Measurements from ENCODE around the gene CRELD1.

CRELD1 gene

DNA sequence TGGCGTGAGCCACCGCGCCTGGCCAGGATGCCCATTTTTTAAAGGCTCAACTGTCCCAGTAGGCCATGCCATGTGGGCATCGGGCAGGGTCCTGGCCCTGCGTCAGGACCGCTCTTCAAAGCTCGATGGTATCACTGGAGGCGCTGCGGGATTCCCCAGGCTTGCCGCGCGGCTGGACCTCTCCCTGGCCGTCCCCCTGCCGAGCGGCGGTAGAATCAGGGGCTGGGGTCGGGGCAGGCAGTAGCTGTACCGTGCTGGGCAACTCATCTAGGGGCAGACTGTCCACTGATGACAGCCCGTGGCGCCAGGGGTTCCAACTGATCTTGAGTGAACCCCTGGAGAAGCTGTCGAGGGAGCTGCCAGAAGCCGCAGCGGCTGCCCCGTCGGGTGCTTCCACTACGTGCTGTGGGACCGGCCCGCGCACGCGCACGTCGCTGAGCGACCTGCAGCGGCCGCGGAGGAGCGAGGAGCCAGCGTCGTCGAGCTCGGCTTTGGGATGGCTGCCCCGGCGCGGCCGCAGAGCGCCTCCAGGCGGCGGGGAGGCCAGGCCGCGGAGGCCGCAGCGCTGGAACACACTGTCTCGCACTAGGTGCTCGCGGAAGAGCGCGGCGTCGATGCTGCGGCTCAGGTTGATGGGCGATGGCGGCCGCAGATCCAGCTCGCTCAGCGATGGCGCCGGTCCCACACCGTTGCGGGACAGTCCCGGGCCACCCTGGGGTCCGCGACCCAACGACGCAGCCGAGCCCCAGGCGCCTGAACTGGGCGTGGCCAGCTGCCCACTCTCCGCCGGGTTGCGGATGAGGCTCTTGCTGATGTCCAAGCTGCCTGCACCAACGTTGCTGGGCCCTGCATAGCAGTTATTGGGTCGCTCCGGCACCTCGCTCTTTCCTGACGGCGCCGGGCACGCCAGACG lies 12.7 kb downstream of the CRELD1 start:
- H3K36me3 ChIP-seq (replicated peaks in 1 of 2; ENCODE audit: control insufficient read depth in 2 of 2, insufficient read depth in 2 of 2, low read length in 2 of 2) = peaks cover 12 to 36% of the 10 kb centered on the region in 2 donors
- no peak overlapping the region for H4K91ac ChIP-seq (ENCODE audit: low read depth, low read length, poor library complexity)
- peaks cover 0 to 1% of the 10 kb centered on the region in 2 donors for H3K9me3 ChIP-seq (replicated peaks in 1 of 2; ENCODE audit: control insufficient read depth in 2 of 2, insufficient read depth in 1 of 2, low read depth in 1 of 2, low read length in 2 of 2)
- peaks cover 0 to 2% (median 0%) of the 10 kb centered on the region in 3 experiments for H3K27me3 ChIP-seq (ENCODE audit: control insufficient read depth in 3 of 3, insufficient read depth in 3 of 3, low read depth in 1 of 3, low read length in 3 of 3)
- peak overlapping the region; percentile 94 for H2BK15ac ChIP-seq (ENCODE audit: low read length)
- H3K79me1 ChIP-seq (ENCODE audit: low read depth, low read length) = peaks cover 5% of the 10 kb centered on the region
- peak overlapping the region; percentile 68 for H2BK12ac ChIP-seq (ENCODE audit: low read length)
- H3K4me2 ChIP-seq (ENCODE audit: insufficient read depth, low read length, poor library complexity, severe bottlenecking) = peak overlapping the region; percentile 87
- peak overlapping the region in 1 of 2 donors; percentile 80 for H3K4me3 ChIP-seq (ENCODE audit: low read length in 2 of 2)
- peak overlapping the region; percentile 86 for H4K8ac ChIP-seq (ENCODE audit: low read depth, low read length)
- peak overlapping the region; percentile 71 for H2BK5ac ChIP-seq (ENCODE audit: low read length)
- H2AK5ac ChIP-seq (ENCODE audit: low read depth, low read length) = peak overlapping the region; percentile 90
- H3K18ac ChIP-seq (ENCODE audit: low read length) = peak overlapping the region; percentile 97
- H3K27ac ChIP-seq (replicated peaks; ENCODE audit: low read length) = peak overlapping the region; percentile 17
- peak overlapping the region; percentile 99 for H3K4ac ChIP-seq (ENCODE audit: low read length)
- peak; percentile 83 for DNase-seq (ENCODE audit: low spot score)
- H3K4me1 ChIP-seq (ENCODE audit: control insufficient read depth in 2 of 2, insufficient read depth in 1 of 2, low read depth in 1 of 2, low read length in 2 of 2) = peaks cover 0 to 10% of the 10 kb centered on the region in 2 donors
- H3K23ac ChIP-seq (ENCODE audit: low read depth, low read length, poor library complexity) = peak overlapping the region; percentile 98
- H3K14ac ChIP-seq (ENCODE audit: low read length) = peak overlapping the region; percentile 79
- H2AFZ ChIP-seq (ENCODE audit: low read length) = no peak overlapping the region
- H3K9ac ChIP-seq (ENCODE audit: low read depth, low read length, poor library complexity) = peak overlapping the region; percentile 93
- no peak overlapping the region for H2BK120ac ChIP-seq (ENCODE audit: low read depth, low read length)
- no CpG with 5 or more reads among the region's 90 CpGs for WGBS, 2 donors (ENCODE audit: extremely low coverage in 2 of 2, insufficient read length in 2 of 2, insufficient replicate concordance in 1 of 2)

DNA sequence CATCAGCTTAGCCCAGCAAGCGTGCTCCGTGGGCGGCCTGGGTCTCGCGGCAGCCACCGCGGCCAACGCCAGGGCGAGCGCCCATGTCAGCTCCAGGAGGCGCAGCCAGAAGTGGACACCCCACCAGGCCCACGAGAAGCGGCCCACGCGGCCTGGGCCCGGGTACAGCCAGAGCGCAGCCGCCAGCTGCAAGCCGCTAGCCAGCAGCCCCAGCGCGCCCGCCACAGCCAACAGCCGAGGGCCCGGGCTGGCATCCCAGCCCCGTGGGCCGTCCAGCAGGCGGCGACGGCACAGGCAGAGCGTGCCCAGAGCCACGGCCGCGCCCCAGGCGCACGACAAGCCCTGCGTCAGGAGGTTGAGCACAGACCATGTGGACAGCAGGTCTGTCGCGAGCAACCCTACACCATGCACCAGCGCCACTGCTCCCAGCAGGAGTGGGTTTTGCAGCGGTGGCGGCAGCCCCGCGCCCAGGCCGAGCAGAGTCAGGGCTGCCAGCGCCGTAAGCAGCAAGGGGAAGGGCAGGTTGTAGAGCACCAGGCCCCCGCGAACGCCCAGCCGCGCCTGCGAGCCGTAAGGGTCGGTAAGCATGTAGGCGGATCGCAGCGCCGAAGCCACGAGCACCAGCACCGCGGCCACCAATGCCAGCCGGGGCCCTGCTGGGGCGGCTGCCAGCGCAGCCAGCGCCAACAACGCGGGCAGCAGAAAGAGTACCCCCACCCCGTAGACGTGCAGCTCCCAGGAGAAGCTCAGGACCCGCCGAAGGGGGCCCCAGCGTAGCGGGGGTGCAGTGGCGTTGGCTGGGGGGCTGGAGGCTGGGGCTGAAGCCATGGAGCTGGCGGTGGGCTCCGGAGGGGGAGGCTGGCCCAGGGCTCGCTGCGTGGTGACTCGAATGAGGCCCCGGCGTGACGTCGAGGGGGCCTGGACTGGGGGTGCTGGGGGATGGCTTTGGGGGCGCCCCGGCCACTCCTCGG lies 13.7 kb downstream of the CRELD1 start:
- Histone ChIP-seq H4K8ac (ENCODE audit: low read depth, low read length) (peak overlapping the region; percentile 86), H3K4ac (ENCODE audit: low read length) (peak overlapping the region; percentile 99), H3K9ac (ENCODE audit: low read depth, low read length, poor library complexity) (peak overlapping the region; percentile 93), H3K36me3 (replicated peaks in 1 of 2; ENCODE audit: control insufficient read depth in 2 of 2, insufficient read depth in 2 of 2, low read length in 2 of 2) (peaks cover 12 to 34% of the 10 kb centered on the region in 2 donors), H3K79me1 (ENCODE audit: low read depth, low read length) (peaks cover 5% of the 10 kb centered on the region), H2BK15ac (ENCODE audit: low read length) (peak overlapping the region; percentile 90), H3K18ac (ENCODE audit: low read length) (peak overlapping the region; percentile 97), H2AK5ac (ENCODE audit: low read depth, low read length) (peak overlapping the region; percentile 81), H3K9me3 (replicated peaks in 1 of 2; ENCODE audit: control insufficient read depth in 2 of 2, insufficient read depth in 1 of 2, low read depth in 1 of 2, low read length in 2 of 2) (peaks cover 0 to 1% of the 10 kb centered on the region in 2 donors), H3K14ac (ENCODE audit: low read length) (peak overlapping the region; percentile 79), H2BK120ac (ENCODE audit: low read depth, low read length) (peak overlapping the region; percentile 87), H3K4me2 (ENCODE audit: insufficient read depth, low read length, poor library complexity, severe bottlenecking) (peak overlapping the region; percentile 87), H3K27ac (replicated peaks; ENCODE audit: low read length) (no peak overlapping the region), H2BK12ac (ENCODE audit: low read length) (peak overlapping the region; percentile 73), H3K4me1 (ENCODE audit: control insufficient read depth in 2 of 2, insufficient read depth in 1 of 2, low read depth in 1 of 2, low read length in 2 of 2) (peaks cover 0 to 13% of the 10 kb centered on the region in 2 donors), H3K23ac (ENCODE audit: low read depth, low read length, poor library complexity) (peak overlapping the region; percentile 98), H2AFZ (ENCODE audit: low read length) (no peak overlapping the region), H2BK5ac (ENCODE audit: low read length) (peak overlapping the region; percentile 71), H3K27me3 (ENCODE audit: control insufficient read depth in 3 of 3, insufficient read depth in 3 of 3, low read depth in 1 of 3, low read length in 3 of 3) (peaks cover 0 to 2% (median 0%) of the 10 kb centered on the region in 3 experiments), H3K4me3 (ENCODE audit: low read length in 2 of 2) (peak overlapping the region in 1 of 2 donors; percentile 80), H4K91ac (ENCODE audit: low read depth, low read length, poor library complexity) (no peak overlapping the region)
- DNase-seq (ENCODE audit: low spot score) = peak; percentile 46
- no CpG with 5 or more reads among the region's 86 CpGs for WGBS, 2 donors (ENCODE audit: extremely low coverage in 2 of 2, insufficient read length in 2 of 2, insufficient replicate concordance in 1 of 2)

DNA sequence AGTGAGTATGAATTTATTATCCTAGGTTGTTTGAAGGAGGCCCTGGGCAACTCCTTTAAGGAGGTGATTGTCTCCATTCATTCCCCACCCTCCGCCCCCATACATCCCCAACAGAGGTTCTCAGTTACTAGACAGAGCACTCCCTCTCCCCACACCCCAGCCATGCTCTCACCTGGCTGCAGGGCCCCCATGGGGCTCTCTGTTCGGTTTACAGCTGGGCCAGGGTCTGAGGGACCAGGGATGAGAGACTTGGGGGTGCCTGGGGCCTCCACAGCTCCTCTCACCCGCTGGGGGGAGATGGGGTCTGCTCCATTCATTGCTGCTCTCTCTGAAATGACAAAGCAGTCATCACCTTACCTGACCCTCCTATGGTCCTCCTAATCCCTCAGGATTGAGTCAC lies 15.0 kb downstream of the CRELD1 start:
- Histone ChIP-seq H3K79me1 (ENCODE audit: low read depth, low read length) (peaks cover 7% of the 10 kb centered on the region), H3K9me3 (replicated peaks in 1 of 2; ENCODE audit: control insufficient read depth in 2 of 2, insufficient read depth in 1 of 2, low read depth in 1 of 2, low read length in 2 of 2) (peaks cover 0 to 1% of the 10 kb centered on the region in 2 donors), H2BK5ac (ENCODE audit: low read length) (no peak overlapping the region), H4K91ac (ENCODE audit: low read depth, low read length, poor library complexity) (no peak overlapping the region), H2AFZ (ENCODE audit: low read length) (no peak overlapping the region), H2BK120ac (ENCODE audit: low read depth, low read length) (no peak overlapping the region), H3K27me3 (ENCODE audit: control insufficient read depth in 3 of 3, insufficient read depth in 3 of 3, low read depth in 1 of 3, low read length in 3 of 3) (peaks cover 0 to 2% (median 0%) of the 10 kb centered on the region in 3 experiments), H2BK15ac (ENCODE audit: low read length) (no peak overlapping the region), H3K36me3 (replicated peaks in 1 of 2; ENCODE audit: control insufficient read depth in 2 of 2, insufficient read depth in 2 of 2, low read length in 2 of 2) (peaks cover 12 to 22% of the 10 kb centered on the region in 2 donors), H3K18ac (ENCODE audit: low read length) (no peak overlapping the region), H3K14ac (ENCODE audit: low read length) (no peak overlapping the region), H3K9ac (ENCODE audit: low read depth, low read length, poor library complexity) (no peak overlapping the region), H3K23ac (ENCODE audit: low read depth, low read length, poor library complexity) (no peak overlapping the region), H4K8ac (ENCODE audit: low read depth, low read length) (no peak overlapping the region), H3K4ac (ENCODE audit: low read length) (no peak overlapping the region), H3K4me3 (ENCODE audit: low read length in 2 of 2) (no peak overlapping the region), H3K27ac (replicated peaks; ENCODE audit: low read length) (no peak overlapping the region), H3K4me1 (ENCODE audit: control insufficient read depth in 2 of 2, insufficient read depth in 1 of 2, low read depth in 1 of 2, low read length in 2 of 2) (peaks cover 0 to 14% of the 10 kb centered on the region in 2 donors), H2AK5ac (ENCODE audit: low read depth, low read length) (no peak overlapping the region), H2BK12ac (ENCODE audit: low read length) (no peak overlapping the region), H3K4me2 (ENCODE audit: insufficient read depth, low read length, poor library complexity, severe bottlenecking) (no peak overlapping the region)
- WGBS, 2 donors (ENCODE audit: extremely low coverage in 2 of 2, insufficient read length in 2 of 2, insufficient replicate concordance in 1 of 2) = no CpG with 5 or more reads among the region's 3 CpGs
- no peak for DNase-seq (ENCODE audit: low spot score)

All from neuronal stem cell (in vitro differentiated cells).